Esophagus squamous epithelium (tissue), 4 donors: ENCODE data around the gene BACH2.

Experiments
- POLR2A ChIP-seq, 4 donors: fragments of 450-650 bp; IDR thresholded peaks; one replicate each; pipeline ENCODE4 v1.6.1; 2017; ENCODE audit warnings: antibody characterized with exemption in 4 of 4, mild to moderate bottlenecking in 4 of 4, moderate library complexity in 3 of 4
- TF ChIP-seq, protein P1 (sequence below), 6 experiments: fragments of 450-650 bp in 4 of 6; fragments of 200-600 bp in 2 of 6; sonication (generic) in 2 of 6; IDR thresholded peaks; one replicate each; pipeline ENCODE4 v1.5.1; 2016 to 2019; ENCODE audit warnings: antibody characterized with exemption in 6 of 6, mild to moderate bottlenecking in 4 of 6, moderate library complexity in 4 of 6

DNA sequence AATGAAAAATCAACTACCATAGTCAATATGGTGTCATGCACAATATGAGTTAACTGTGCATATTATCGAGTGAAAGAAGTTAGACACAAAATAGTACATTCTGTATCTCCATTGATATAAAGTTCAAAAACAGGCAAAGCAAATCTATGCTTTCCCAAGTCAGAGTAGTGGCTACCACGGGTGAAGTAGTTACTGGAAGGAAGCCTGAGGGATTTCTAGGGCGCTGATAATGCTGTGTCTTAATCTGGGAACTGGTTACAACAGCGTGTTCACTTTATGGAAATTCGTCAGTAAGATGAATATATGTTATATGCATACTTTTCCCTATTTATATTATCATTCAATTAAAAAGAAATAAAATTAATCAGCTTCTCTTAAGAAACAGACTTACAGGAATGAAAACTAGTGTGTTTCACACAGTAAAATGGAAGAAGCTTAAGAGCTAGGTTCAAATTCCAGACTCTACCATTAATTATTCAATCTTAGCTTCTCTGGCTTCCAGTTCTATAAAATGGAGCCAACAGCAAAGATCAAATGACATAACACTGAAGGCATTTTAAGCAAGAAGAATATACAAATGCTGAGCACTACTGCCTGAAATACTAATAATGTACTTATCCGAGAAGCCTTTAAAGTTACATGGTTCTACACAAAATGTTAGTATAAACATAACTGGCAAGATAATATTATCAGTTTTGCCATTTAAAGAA, 19.2 kb downstream of the BACH2 start:
- TF ChIP-seq, protein P1, sequence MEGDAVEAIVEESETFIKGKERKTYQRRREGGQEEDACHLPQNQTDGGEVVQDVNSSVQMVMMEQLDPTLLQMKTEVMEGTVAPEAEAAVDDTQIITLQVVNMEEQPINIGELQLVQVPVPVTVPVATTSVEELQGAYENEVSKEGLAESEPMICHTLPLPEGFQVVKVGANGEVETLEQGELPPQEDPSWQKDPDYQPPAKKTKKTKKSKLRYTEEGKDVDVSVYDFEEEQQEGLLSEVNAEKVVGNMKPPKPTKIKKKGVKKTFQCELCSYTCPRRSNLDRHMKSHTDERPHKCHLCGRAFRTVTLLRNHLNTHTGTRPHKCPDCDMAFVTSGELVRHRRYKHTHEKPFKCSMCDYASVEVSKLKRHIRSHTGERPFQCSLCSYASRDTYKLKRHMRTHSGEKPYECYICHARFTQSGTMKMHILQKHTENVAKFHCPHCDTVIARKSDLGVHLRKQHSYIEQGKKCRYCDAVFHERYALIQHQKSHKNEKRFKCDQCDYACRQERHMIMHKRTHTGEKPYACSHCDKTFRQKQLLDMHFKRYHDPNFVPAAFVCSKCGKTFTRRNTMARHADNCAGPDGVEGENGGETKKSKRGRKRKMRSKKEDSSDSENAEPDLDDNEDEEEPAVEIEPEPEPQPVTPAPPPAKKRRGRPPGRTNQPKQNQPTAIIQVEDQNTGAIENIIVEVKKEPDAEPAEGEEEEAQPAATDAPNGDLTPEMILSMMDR (IDR thresholded peaks at IDR 0.05), result no peak
- no peak for TF ChIP-seq POLR2A (IDR thresholded peaks at IDR 0.05)
